A673 (cell line): ENCODE results near the gene CCDC178. TPM values are rescaled to one million over a fixed set of nuclear protein-coding genes. Genes with fewer than 3 reads are reported as not detected.

Experiments
- Bru-seq: library from RNA; stranded (reverse); fragments of 400-500 nt; gene quantifications from one replicate; lab custom pipeline; 2021; lab: Mats Ljungman, UMichigan
- BruChase-seq, 2 experiments: library from RNA; stranded (reverse); fragments of 400-500 nt; gene quantifications; one replicate each; lab custom pipeline; 2021; lab: Mats Ljungman, UMichigan
- BruUV-seq: library from RNA; stranded (reverse); fragments of 400-500 nt; replicated peaks from 2 replicates; lab custom pipeline; 2021; lab: Mats Ljungman, UMichigan
- CTCF ChIA-PET: fragments of 300-600 bp; sonication (Branson Sonifier 250); formaldehyde crosslinking; loops from one replicate; lab custom pipeline; 2022; ENCODE audit warnings: antibody characterized with exemption; lab: Charles Lee
- POLR2A ChIA-PET: fragments of 300-600 bp; sonication (Branson Sonifier 250); formaldehyde crosslinking; loops from one replicate; lab custom pipeline; 2022; ENCODE audit warnings: antibody characterized with exemption; ENCODE audit not compliant: low non-redundant PET; lab: Charles Lee
- DNase-seq: peaks from one replicate; pipeline ENCODE4 v3.0.0-alpha.2; 2015; ENCODE audit warnings: low spot score
- H3K27ac ChIP-seq: fragments of 200-600 bp; sonication (generic); 2 replicates; pipeline ENCODE4 v1.5.1; 2016; ENCODE audit warnings: mixed run types, low read depth, mild to moderate bottlenecking, mixed read lengths, antibody characterized with exemption, low read length; ENCODE audit not compliant: poor library complexity, severe bottlenecking
- H3K27me3 ChIP-seq: fragments of 200-600 bp; sonication (generic); replicated peaks from 2 replicates; pipeline ENCODE4 v1.6.1; 2017; ENCODE audit warnings: mixed run types, low read depth, mild to moderate bottlenecking, mixed read lengths, antibody characterized with exemption, low read length; ENCODE audit not compliant: insufficient read depth, poor library complexity
- H3K36me3 ChIP-seq: fragments of 200-600 bp; sonication (generic); 2 replicates; pipeline ENCODE4 v1.6.1; 2016; ENCODE audit warnings: mixed run types, mild to moderate bottlenecking, mixed read lengths, antibody characterized with exemption, low read length; ENCODE audit not compliant: insufficient read depth, poor library complexity, severe bottlenecking
- H3K4me1 ChIP-seq: fragments of 200-600 bp; sonication (generic); 2 replicates; pipeline ENCODE4 v1.6.1; 2017; ENCODE audit warnings: mixed run types, mild to moderate bottlenecking, mixed read lengths, antibody characterized with exemption, low read length; ENCODE audit not compliant: insufficient read depth, poor library complexity, severe bottlenecking
- H3K4me3 ChIP-seq: fragments of 200-600 bp; sonication (generic); 2 replicates; pipeline ENCODE4 v1.5.1; 2016; ENCODE audit warnings: low read depth, mixed run types, mild to moderate bottlenecking, mixed read lengths, low read length; ENCODE audit not compliant: poor library complexity, severe bottlenecking
- H3K9me3 ChIP-seq: fragments of 200-600 bp; sonication (generic); 2 replicates; pipeline ENCODE4 v1.6.1; 2016; ENCODE audit warnings: mixed run types, low read depth, mild to moderate bottlenecking, mixed read lengths, antibody characterized with exemption, low read length; ENCODE audit not compliant: poor library complexity, severe bottlenecking
- CTCF ChIP-seq: fragments of 300-800, 200-600 bp; sonication (generic); conservative IDR thresholded peaks from 2 replicates; pipeline ENCODE4 v1.5.1; 2017; ENCODE audit warnings: low read depth, mild to moderate bottlenecking, antibody characterized with exemption, low read length, moderate library complexity, mixed read lengths
- EZH2 ChIP-seq: fragments of 200-600 bp; sonication (generic); IDR thresholded peaks from 2 replicates; pipeline ENCODE4 v1.6.1; 2017; ENCODE audit warnings: borderline replicate concordance, low read depth, mild to moderate bottlenecking, mixed read lengths, antibody characterized with exemption, low read length; ENCODE audit not compliant: poor library complexity, severe bottlenecking
- intact Hi-C: fragments of 100-400 bp; cut with micrococcal nuclease; formaldehyde crosslinking; loops from one replicate; pipeline ENCODE4 v1.10.0; 2022; ENCODE audit not compliant: unreplicated experiment
- long read RNA-seq: library from polyadenylated mRNA; stranded (forward); transcript quantifications from one replicate; pipeline ENCODE4 v2.0.0, GENCODE V29; 2022
- total RNA-seq: library from RNA; stranded (reverse); gene quantifications from 2 replicates; pipeline ENCODE4 v1.2.3, GENCODE V29; 2021

CCDC178 gene, protein sequence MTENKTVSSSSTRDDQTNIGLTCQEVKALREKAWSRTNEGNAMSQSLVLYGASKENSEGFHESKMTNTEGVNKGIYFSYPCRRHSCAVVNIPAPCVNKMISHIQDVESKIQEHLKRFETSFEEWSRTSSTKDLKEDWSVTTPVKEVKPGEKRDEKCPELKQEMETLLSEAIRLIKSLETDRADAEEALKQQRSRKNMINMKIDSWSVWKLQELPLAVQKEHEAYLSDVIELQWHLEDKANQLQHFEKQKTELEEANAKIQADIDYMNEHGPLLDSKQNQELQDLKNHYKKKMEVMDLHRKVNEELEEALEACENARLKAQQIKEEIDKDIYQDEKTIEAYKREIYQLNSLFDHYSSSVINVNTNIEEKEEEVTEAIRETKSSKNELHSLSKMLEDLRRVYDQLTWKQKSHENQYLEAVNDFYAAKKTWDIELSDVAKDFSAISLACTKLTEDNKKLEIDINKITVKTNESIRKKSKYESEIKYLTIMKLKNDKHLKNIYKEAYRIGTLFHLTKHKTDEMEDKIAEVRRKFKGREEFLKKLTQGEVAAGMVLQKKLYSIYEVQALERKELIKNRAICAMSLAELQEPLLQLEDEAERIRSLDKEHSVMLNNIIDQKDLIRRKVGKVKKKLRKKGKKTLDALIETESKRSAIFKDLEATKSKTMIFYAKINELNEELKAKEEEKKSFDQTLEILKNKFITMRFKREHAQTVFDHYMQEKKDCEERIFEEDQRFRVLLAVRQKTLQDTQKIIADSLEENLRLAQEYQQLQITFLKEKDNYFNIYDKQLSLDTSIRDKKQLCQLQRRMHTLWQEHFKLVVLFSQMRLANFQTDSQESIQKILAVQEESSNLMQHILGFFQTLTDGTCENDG
- total RNA-seq: not detected in 2 replicates
- percentile 10 among the genes with signal in this experiment for Bru-seq, nascent RNA
- BruChase-seq, experiment 1, labeled RNA remaining after a 2-hour chase: percentile 10 among the genes with signal in this experiment
- percentile 14 among the genes with signal in this experiment for BruChase-seq, experiment 2, labeled RNA remaining after a 6-hour chase
- long read RNA-seq: 0 reads

GRCh38 chr18:33440060-33441043 is at the start of gene CCDC178:
TSS of gene CCDC178 (minus strand) at chr18:33440721. CDS start at chr18:33412088, 28,633 bp downstream.
- no peaks in the 10 kb centered on the region for H3K4me1 ChIP-seq
- H3K27ac ChIP-seq: no peak within 1 kb of the TSS
- ChIA-PET POLR2A (no interaction called here), CTCF (no interaction called here)
- no peaks in the 10 kb centered on the region for H3K36me3 ChIP-seq
- no TSS peak for BruUV-seq
- peaks cover 34% of the 10 kb centered on the region for H3K27me3 ChIP-seq
- intact Hi-C loops: loop anchor here (10.0 kb wide), 1 partner anchor 234 kb away; no protein-coding TSS in a partner anchor
- TF ChIP-seq CTCF (peak; percentile 52), EZH2 (peak; percentile 60)
- peak; percentile 67 for DNase-seq
- H3K4me3 ChIP-seq: peak within 1 kb of the TSS; percentile 48
- H3K9me3 ChIP-seq: no peaks in the 10 kb centered on the region

GRCh38 chr18:33483908-33484307 is 43.4 kb upstream of the CCDC178 start:
- ChIA-PET CTCF (no interaction called here), POLR2A (no interaction called here)
- H3K27me3 ChIP-seq: no peaks in the 10 kb centered on the region
- no peaks in the 10 kb centered on the region for H3K36me3 ChIP-seq
- H3K9me3 ChIP-seq: no peaks in the 10 kb centered on the region
- no peak overlapping the region for H3K4me3 ChIP-seq
- no TSS peak for BruUV-seq
- no peak for DNase-seq
- TF ChIP-seq CTCF: no peak
- no peak for TF ChIP-seq EZH2
- intact Hi-C loops: no loop called here
- H3K4me1 ChIP-seq: no peaks in the 10 kb centered on the region
- H3K27ac ChIP-seq: no peak overlapping the region
